KBM-7 (cell line): ENCODE results near the gene AQP12A.

ENCODE experiments used
- DNase-seq: peaks from one replicate; pipeline ENCODE4 v3.0.0-alpha.2; 2015
- in situ Hi-C: fragments of 300-500 bp; cut with MboI; formaldehyde crosslinking; loops from 2 replicates; pipeline ENCODE4 v1.14.3; 2020; ENCODE audit warnings: low sequenced_read_pairs, low pct_unique_long_range_greater_than_20kb, mixed read lengths

Gene AQP12A

GRCh38 chr2:240701736-240702639 lies 10.3 kb downstream of the AQP12A start:
- no peak for DNase-seq
- in situ Hi-C loops: no loop called here

- in situ Hi-C loops: no loop called here
- no peak for DNase-seq
Measured at GRCh38 chr2:240702640-240703011, 11.0 kb downstream of the AQP12A start.

- in situ Hi-C loops: no loop called here
- no peak for DNase-seq
Measured at GRCh38 chr2:240703417-240704341, 12.0 kb downstream of the AQP12A start.

GRCh38 chr2:240704651-240705050 lies 13.0 kb downstream of the AQP12A start:
- in situ Hi-C loops: no loop called here
- no peak for DNase-seq

- in situ Hi-C loops: no loop called here
- DNase-seq: no peak
Measured at GRCh38 chr2:240705204-240705791, 13.6 kb downstream of the AQP12A start.

- in situ Hi-C loops: no loop called here
- DNase-seq: no peak
Measured at GRCh38 chr2:240707043-240707756, 15.5 kb downstream of the AQP12A start.

- DNase-seq: no peak
- in situ Hi-C loops: no loop called here
Measured at GRCh38 chr2:240707821-240708220, 16.2 kb downstream of the AQP12A start.

GRCh38 chr2:240708457-240708856 lies 16.8 kb downstream of the AQP12A start:
- DNase-seq: no peak
- in situ Hi-C loops: no loop called here

GRCh38 chr2:240711296-240711695 lies 19.6 kb downstream of the AQP12A start:
- no peak for DNase-seq
- in situ Hi-C loops: no loop called here

GRCh38 chr2:240711701-240712100 lies 20.0 kb downstream of the AQP12A start:
- DNase-seq: no peak
- in situ Hi-C loops: no loop called here

GRCh38 chr2:240712121-240712520 lies 20.5 kb downstream of the AQP12A start:
- no peak for DNase-seq
- in situ Hi-C loops: no loop called here

GRCh38 chr2:240713071-240713927 lies 21.6 kb downstream of the AQP12A start:
- DNase-seq: no peak
- in situ Hi-C loops: no loop called here

- DNase-seq: no peak
- in situ Hi-C loops: no loop called here
Measured at GRCh38 chr2:240713928-240714746, 22.5 kb downstream of the AQP12A start.

GRCh38 chr2:240714747-240715725 lies 23.4 kb downstream of the AQP12A start:
- DNase-seq: no peak
- in situ Hi-C loops: no loop called here

- no peak for DNase-seq
- in situ Hi-C loops: no loop called here
Measured at GRCh38 chr2:240716130-240716798, 24.6 kb downstream of the AQP12A start.

GRCh38 chr2:240717181-240717641 lies 25.5 kb downstream of the AQP12A start:
- no peak for DNase-seq
- in situ Hi-C loops: no loop called here
